PC-9 (cell line): Measurements from ENCODE around the gene LDLRAD3. TPM values are rescaled to one million over a fixed set of nuclear protein-coding genes. Genes with fewer than 3 reads are reported as not detected.
A peak's percentile ranks its signal among the peaks of the same experiment; 100 is the strongest.

Experiments
- BruUV-seq: library from RNA; stranded (reverse); fragments of 400-500 nt; replicated peaks from 2 replicates; lab custom pipeline; 2021; lab: Mats Ljungman, UMichigan
- CTCF ChIA-PET: fragments of 300-600 bp; sonication (Branson Sonifier 250); formaldehyde crosslinking; loops from one replicate; lab custom pipeline; 2022; ENCODE audit warnings: antibody characterized with exemption; lab: Charles Lee
- POLR2A ChIA-PET: fragments of 300-600 bp; sonication (Branson Sonifier 250); formaldehyde crosslinking; loops from one replicate; lab custom pipeline; 2022; ENCODE audit warnings: antibody characterized with exemption; ENCODE audit not compliant: unreplicated experiment; lab: Charles Lee
- DNase-seq, 2 experiments: peaks; one replicate each; pipeline versions ENCODE4 v3.0.0 to v3.0.0-alpha.2; 2015 to 2022; ENCODE audit warnings: mixed read lengths in 1 of 2
- H2AFZ ChIP-seq: fragments of 200-600 bp; sonication (generic); 2 replicates; pipeline ENCODE4 v1.8.1; 2017; ENCODE audit warnings: antibody characterized with exemption
- H3F3A ChIP-seq: fragments of 200-600 bp; sonication (generic); 2 replicates; pipeline ENCODE4 v1.8.1; 2017; ENCODE audit warnings: antibody characterized with exemption, mild to moderate bottlenecking, low read depth; ENCODE audit not compliant: insufficient read depth
- H3K27ac ChIP-seq: fragments of 200-600 bp; sonication (generic); 2 replicates; pipeline ENCODE4 v1.6.1; 2016; ENCODE audit warnings: mixed run types
- H3K27me3 ChIP-seq: fragments of 200-600 bp; sonication (generic); 2 replicates; pipeline ENCODE4 v1.6.1; 2016; ENCODE audit warnings: low read depth, mixed run types; ENCODE audit not compliant: insufficient read depth
- H3K36me3 ChIP-seq: fragments of 200-600 bp; sonication (generic); 2 replicates; pipeline ENCODE4 v1.6.1; 2016; ENCODE audit warnings: low read depth, mixed run types
- H3K4me1 ChIP-seq: fragments of 200-600 bp; sonication (generic); replicated peaks from 2 replicates; pipeline ENCODE4 v1.6.1; 2016; ENCODE audit warnings: mixed run types; ENCODE audit not compliant: insufficient read depth
- H3K4me2 ChIP-seq: fragments of 200-600 bp; sonication (generic); 2 replicates; pipeline ENCODE4 v1.6.1; 2017; ENCODE audit warnings: mixed run types
- H3K4me3 ChIP-seq: fragments of 200-600 bp; sonication (generic); 2 replicates; pipeline ENCODE4 v1.6.1; 2016; ENCODE audit warnings: mixed run types
- H3K79me2 ChIP-seq: fragments of 200-600 bp; sonication (generic); 2 replicates; pipeline ENCODE4 v1.6.1; 2017; ENCODE audit warnings: low read depth, mixed run types
- H3K9me2 ChIP-seq: fragments of 200-600 bp; sonication (generic); 2 replicates; pipeline ENCODE4 v1.8.1; 2017; ENCODE audit warnings: mild to moderate bottlenecking; ENCODE audit not compliant: insufficient read depth
- H3K9me3 ChIP-seq: fragments of 200-600 bp; sonication (generic); 2 replicates; pipeline ENCODE4 v1.8.1; 2016; ENCODE audit warnings: low read depth; ENCODE audit not compliant: insufficient read depth
- H4K20me1 ChIP-seq: fragments of 200-600 bp; sonication (generic); 2 replicates; pipeline ENCODE4 v1.8.1; 2017; ENCODE audit not compliant: insufficient read depth
- CTCF ChIP-seq: fragments of 200-600 bp; sonication (generic); conservative IDR thresholded peaks from 2 replicates; pipeline ENCODE4 v1.6.1; 2017; ENCODE audit warnings: mixed run types, antibody characterized with exemption, mild to moderate bottlenecking, moderate library complexity
- EZH2 ChIP-seq: fragments of 200-600 bp; sonication (generic); IDR thresholded peaks from 2 replicates; pipeline ENCODE4 v1.8.0; 2017; ENCODE audit warnings: antibody characterized with exemption, low read depth
- intact Hi-C: fragments of 100-400 bp; cut with micrococcal nuclease; formaldehyde crosslinking; loops from one replicate; pipeline ENCODE4 v1.10.0; 2022; ENCODE audit not compliant: unreplicated experiment
- total RNA-seq: library from RNA; stranded (reverse); gene quantifications from 2 replicates; pipeline ENCODE4 v1.2.3, GENCODE V29; 2021

Gene LDLRAD3
- total RNA-seq, 1 experiment from 2014 or later: 15.9 TPM

DNA sequence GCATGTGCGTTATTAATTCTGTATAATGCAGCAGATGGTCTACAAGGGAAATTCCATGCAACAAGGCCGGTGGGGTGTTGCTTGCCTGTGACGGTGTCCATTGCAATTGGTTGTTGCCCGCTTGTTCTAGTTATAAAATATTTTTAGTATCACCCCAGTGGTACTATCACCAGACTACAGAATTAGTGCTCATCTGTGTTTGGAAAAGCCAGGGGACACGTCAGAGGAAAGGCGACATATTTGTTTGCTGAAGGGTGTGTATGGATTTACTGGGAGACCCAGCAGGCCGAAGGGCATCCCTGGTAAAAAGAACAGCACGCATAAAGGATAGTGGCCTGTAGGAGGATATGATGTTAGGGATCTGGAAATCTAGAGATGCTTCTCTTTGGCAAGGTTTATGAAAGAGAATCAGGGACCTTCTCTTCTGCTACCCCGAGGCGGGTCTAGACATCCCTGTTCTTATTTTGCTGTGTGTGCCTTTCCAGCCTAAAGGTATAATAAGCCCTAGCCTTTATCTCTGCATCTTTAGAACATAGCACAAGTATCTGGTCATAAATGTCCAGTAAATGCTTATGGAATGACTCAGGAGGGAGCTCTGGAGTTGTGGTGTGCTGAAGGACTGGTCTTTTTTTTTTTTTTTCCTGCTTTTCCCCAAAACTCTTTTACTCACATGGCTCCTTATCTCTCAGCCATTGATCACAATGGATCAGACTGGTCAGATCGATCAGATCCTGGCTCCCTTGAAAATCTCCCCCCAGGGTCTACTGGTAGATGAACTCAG lies 90.9 kb downstream of the LDLRAD3 start:
- POLR2A ChIA-PET: interaction anchor here (0.6 kb wide), 2 partner anchors 19 to 212 kb away, joined by 3 to 7 read pairs; no protein-coding TSS in a partner anchor
- TF ChIP-seq EZH2 (no peak), CTCF (0 out of 2 replicates have a peak, but pooled peaks have one; percentile 8)
- H3K4me1 ChIP-seq: peaks cover 25% of the 10 kb centered on the region
- peak overlapping the region; percentile 65 for H3K4me2 ChIP-seq
- H3K4me3 ChIP-seq: 0 out of 2 replicates have a peak overlapping the region, but pooled peaks have one; percentile 25
- intact Hi-C loops: loop anchor here (1.0 to 2.0 kb wide), 2 partner anchors 114 to 140 kb away; no protein-coding TSS in a partner anchor
- CTCF ChIA-PET: interaction anchor here (0.6 to 1.0 kb wide), 3 partner anchors 213 to 547 kb away, joined by 5 to 8 read pairs (median 6); no protein-coding TSS in a partner anchor
- H4K20me1 ChIP-seq: 0 out of 2 replicates have a peak, but pooled peaks cover 3% of the 10 kb centered on the region
- TSS peak; percentile 36 for BruUV-seq
- H3K79me2 ChIP-seq: peaks cover 9% of the 10 kb centered on the region; the same call in 1 of the 2 replicates
- no peaks in the 10 kb centered on the region for H3K27me3 ChIP-seq
- H3K36me3 ChIP-seq: no peaks in the 10 kb centered on the region
- DNase-seq: peak; percentile 55 to 97
- no peaks in the 10 kb centered on the region for H3K9me2 ChIP-seq
- H3K9me3 ChIP-seq: no peaks in the 10 kb centered on the region
- H2AFZ ChIP-seq: no peak overlapping the region
- H3F3A ChIP-seq: peaks cover 12% of the 10 kb centered on the region
- peak overlapping the region; percentile 38 for H3K27ac ChIP-seq

- peaks cover 25% of the 10 kb centered on the region for H3K4me1 ChIP-seq
- no peak for TF ChIP-seq CTCF
- no peak for TF ChIP-seq EZH2
- H3K9me2 ChIP-seq: no peaks in the 10 kb centered on the region
- H3K4me2 ChIP-seq: peak overlapping the region; percentile 65
- no peaks in the 10 kb centered on the region for H3K27me3 ChIP-seq
- TSS peak; percentile 9 for BruUV-seq
- no peak for DNase-seq
- H4K20me1 ChIP-seq: 0 out of 2 replicates have a peak, but pooled peaks cover 3% of the 10 kb centered on the region
- peaks cover 12% of the 10 kb centered on the region for H3F3A ChIP-seq
- no peaks in the 10 kb centered on the region for H3K9me3 ChIP-seq
- POLR2A ChIA-PET: interaction anchor here (0.6 kb wide), 1 partner anchor 20 kb away, joined by 3 read pairs; no protein-coding TSS in a partner anchor
- no peak overlapping the region for H2AFZ ChIP-seq
- no peak overlapping the region for H3K4me3 ChIP-seq
- no peaks in the 10 kb centered on the region for H3K36me3 ChIP-seq
- CTCF ChIA-PET: interaction anchor here (0.6 to 1.0 kb wide), 2 partner anchors 213 to 548 kb away, joined by 5 to 6 read pairs; no protein-coding TSS in a partner anchor
- intact Hi-C loops: loop anchor here (1.0 to 2.0 kb wide), 2 partner anchors 113 to 141 kb away; no protein-coding TSS in a partner anchor
- H3K27ac ChIP-seq: peak overlapping the region; percentile 38
- H3K79me2 ChIP-seq: peaks cover 9% of the 10 kb centered on the region; the same call in 1 of the 2 replicates
Observed at GRCh38 chr11:36035454-36035853, 91.6 kb downstream of the LDLRAD3 start.

DNA sequence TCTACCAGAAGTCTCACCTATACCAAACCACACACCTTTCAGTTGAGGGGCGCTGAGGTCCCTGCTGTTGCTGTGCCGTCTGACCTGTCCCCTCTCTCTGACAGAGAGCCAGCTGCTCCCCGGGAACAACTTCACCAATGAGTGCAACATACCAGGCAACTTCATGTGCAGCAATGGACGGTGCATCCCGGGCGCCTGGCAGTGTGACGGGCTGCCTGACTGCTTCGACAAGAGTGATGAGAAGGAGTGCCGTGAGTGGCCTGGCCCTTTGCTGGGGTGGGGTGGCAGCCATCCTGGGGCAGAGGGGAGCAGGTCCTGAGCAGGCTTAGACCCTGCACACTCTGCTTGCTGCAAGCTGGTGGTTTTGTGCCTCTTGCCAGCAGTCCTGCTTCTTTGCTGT lies 92.1 kb downstream of the LDLRAD3 start:
- H3K4me1 ChIP-seq: peaks cover 25% of the 10 kb centered on the region
- intact Hi-C loops: loop anchor here (1.0 to 2.0 kb wide), 2 partner anchors 113 to 142 kb away; no protein-coding TSS in a partner anchor

More for the DNA sequence above, 92.1 kb downstream of the LDLRAD3 start:
- Histone ChIP-seq H3K27ac (no peak overlapping the region), H2AFZ (no peak overlapping the region), H4K20me1 (0 out of 2 replicates have a peak, but pooled peaks cover 3% of the 10 kb centered on the region), H3K36me3 (no peaks in the 10 kb centered on the region), H3F3A (peaks cover 12% of the 10 kb centered on the region), H3K27me3 (no peaks in the 10 kb centered on the region), H3K79me2 (peaks cover 9% of the 10 kb centered on the region; the same call in 1 of the 2 replicates), H3K4me3 (no peak overlapping the region), H3K9me2 (no peaks in the 10 kb centered on the region), H3K4me2 (no peak overlapping the region), H3K9me3 (no peaks in the 10 kb centered on the region)
- TF ChIP-seq CTCF (no peak), EZH2 (no peak)
- POLR2A ChIA-PET: no interaction called here
- no TSS peak for BruUV-seq
- CTCF ChIA-PET: no interaction called here
- no peak for DNase-seq
